Measurements from ENCODE around the gene RPS16. TPM values are rescaled to one million over a fixed set of nuclear protein-coding genes. Genes with fewer than 3 reads are reported as not detected.

Gene RPS16
- total RNA-seq, 1 donor from 2014 or later = 200 TPM

DNA sequence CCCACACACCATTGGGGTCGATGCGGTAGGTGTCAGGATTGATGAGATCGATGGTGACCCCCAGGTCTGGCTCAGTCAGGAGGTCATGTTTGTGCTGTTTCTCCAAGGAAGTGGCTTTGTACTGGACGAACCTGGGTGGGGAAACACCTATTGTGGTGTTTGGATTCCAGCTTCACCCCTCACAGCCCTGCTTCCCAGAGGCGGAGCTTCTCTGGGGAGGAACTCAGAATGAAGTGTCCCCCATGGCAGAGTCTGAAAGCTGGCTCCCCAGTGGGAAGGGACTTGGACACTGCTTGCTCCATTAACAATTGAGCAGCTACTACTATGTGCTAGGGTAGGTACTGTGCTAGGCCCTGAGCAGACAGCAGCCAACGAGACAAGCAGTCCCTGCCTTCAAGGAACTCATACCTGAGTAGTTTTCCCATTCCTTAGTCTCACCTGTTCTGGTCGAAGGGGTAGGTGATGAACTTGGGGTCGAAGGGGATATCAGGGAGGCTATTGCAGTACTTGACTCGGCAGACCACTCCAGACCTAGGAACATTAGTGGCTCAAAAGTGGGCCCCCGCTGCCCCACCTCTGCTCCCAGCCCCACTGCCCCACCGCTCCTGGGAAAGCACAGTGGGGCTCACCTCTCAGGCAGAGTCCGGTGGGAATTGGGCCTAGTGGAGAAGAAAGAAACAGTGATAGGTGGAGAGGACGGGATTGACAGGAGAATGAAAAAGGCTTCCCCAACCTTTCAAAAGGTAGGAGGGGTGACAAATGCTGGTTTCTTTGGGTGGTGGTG lies 45.9 kb downstream of the RPS16 start:
- DNase-seq (ENCODE audit: low read depth in 2 of 2) = no peak

DNA sequence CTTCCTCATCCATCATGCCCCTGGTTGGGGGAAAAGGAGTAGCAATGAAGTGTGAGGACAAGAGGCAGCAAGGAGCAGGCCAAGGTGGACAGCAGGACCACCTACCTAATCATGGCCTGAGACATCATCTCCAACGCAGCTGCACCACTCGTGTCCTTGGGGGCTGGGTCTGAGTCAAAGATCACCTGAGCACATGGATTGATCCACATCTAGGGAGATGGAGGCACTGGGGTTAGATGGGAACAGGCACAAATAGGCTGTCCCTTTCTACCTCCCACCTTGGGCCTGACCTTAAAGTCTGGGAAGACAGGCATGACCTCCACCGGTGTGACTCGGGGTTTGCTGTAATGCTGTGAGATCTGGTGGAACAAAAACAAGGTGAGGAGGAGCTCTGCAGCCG lies 47.1 kb downstream of the RPS16 start:
- no peak for DNase-seq (ENCODE audit: low read depth in 2 of 2)

DNA sequence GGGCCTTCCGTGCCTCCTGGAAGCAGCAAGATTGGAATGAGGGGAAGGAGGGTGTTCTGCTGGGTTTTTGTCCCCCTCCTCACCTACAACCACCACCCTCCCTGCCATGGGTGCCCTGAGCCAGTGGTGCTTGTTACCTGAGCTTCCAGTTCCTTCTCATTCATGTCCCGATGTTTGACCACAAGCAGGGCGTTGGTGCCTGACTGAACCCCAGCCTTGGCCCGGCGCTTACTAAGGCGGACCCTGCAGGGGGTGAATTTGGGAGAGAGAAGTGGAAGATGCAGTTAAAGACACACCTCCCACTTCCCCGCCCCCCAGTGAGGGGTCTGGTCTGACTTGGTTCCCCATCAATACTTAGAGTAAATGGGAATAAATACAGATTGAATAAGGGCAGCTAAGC lies 49.2 kb downstream of the RPS16 start:
- no peak for DNase-seq (ENCODE audit: low read depth in 2 of 2)

DNA sequence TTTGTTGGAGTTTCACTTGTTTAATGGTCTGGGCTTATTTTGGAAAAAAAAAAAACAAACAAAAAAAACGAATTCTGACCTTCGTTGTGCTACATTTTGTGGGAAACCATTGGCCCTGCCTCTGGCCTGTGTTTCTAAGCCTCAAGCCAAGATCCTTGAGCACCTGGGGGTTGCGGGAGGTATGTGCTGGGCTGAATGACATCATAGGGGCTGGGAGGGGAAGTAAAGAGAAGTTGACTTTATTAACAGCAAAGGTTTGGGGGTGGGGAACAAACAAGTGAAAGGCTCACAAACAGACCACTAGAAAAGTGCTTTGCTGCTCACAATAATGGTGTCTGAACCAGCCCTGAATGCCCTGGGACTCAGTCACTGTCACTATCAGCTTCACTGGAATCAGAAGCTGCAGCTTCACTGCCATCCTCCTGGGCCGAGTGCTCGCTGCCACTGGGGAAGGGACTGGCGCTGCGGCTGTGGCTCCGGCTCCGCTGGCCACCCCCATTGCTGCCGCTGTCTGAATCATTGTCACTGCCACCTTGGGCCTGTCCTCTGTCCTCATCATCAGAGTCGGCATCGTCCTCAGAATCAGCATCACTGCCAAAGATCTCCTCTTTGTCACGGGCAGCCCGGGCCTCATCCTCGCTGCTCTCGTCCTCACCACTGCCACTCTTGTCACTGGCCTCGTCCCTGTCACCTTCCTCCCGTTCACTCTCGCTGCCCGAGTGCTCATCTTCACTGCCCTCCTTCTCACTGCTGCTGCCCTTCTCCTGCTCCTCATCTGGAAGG lies 49.9 kb downstream of the RPS16 start:
- no peak for DNase-seq (ENCODE audit: low read depth in 2 of 2)

DNA sequence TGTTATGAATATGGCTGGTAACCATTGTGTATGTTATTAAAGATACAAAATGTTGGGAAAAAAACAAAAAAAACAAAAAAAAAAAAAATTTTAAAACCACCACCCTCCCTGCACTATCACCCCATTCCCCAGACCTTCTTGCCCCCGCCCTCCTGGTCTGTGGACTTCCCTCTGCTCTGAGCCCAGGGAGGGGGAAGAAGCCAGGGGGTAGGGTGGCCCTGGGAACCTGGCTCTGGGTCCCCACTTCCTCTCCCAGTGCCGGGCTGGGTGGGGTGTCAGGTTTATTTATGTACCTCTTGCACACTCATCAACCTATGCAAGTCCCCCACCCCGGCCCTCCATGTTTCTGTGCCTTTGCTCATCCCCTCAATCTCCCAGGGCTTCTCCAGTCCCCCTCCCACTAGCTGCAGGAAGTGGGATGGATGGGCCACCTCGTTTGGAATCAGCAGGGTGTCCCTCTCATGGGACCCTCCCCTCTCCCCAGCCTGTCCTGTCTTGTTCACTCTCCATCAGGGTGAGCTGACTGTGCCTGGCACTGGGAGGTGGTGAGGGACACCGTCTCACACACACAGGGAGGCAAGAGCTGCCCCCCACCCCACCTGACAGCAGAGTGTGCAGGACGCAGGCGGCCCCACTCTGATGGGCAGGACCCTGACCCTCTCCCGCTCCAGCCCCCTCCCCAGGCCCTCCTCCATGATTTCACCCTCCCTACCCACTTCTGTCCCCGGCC lies 50.7 kb downstream of the RPS16 start:
- DNase-seq (ENCODE audit: low read depth in 2 of 2) = no peak

Other genes with a start within 250 kb of the RPS16 start
- gene NCCRP1, start 239.0 kb downstream of the RPS16 start, total RNA-seq = not detected in 2 replicates
- not detected in 2 replicates for gene SYCN, start 231.7 kb downstream of the RPS16 start, total RNA-seq
- gene IFNL3, start 190.9 kb downstream of the RPS16 start, total RNA-seq = not detected in 2 replicates
- gene IFNL4, start 187.1 kb downstream of the RPS16 start, total RNA-seq = not detected in 2 replicates
- gene IFNL2, start 167.6 kb downstream of the RPS16 start, total RNA-seq = not detected in 2 replicates
- gene IFNL1, start 139.5 kb downstream of the RPS16 start, total RNA-seq = not detected in 2 replicates
- 0.44 and 0.60 TPM in 2 replicates for gene LRFN1, start 115.1 kb downstream of the RPS16 start, total RNA-seq
- 173 and 220 TPM in 2 replicates for gene GMFG, start 99.9 kb downstream of the RPS16 start, total RNA-seq
- 20.7 and 21.8 TPM in 2 replicates for gene SAMD4B, start 93.5 kb downstream of the RPS16 start, total RNA-seq
- gene PAF1, start 44.8 kb downstream of the RPS16 start, total RNA-seq = 20.5 and 23.6 TPM in 2 replicates
- gene MED29, start 44.6 kb downstream of the RPS16 start, total RNA-seq = 11.1 and 13.5 TPM in 2 replicates
- 0.44 and 4.0 TPM in 2 replicates for gene ZFP36, start 29.1 kb downstream of the RPS16 start, total RNA-seq
- gene PLEKHG2, start 23.3 kb downstream of the RPS16 start, total RNA-seq = 10.1 and 10.5 TPM in 2 replicates
- gene SUPT5H, start 9.6 kb upstream of the RPS16 start, total RNA-seq = 26.6 and 39.3 TPM in 2 replicates
- 40.9 and 41.4 TPM in 2 replicates for gene TIMM50, start 44.9 kb upstream of the RPS16 start, total RNA-seq
- gene DLL3, start 63.0 kb upstream of the RPS16 start, total RNA-seq = under 0.01 and 0.22 TPM in 2 replicates
- gene SELENOV, start 79.2 kb upstream of the RPS16 start, total RNA-seq = not detected in 2 replicates
- 2.0 and 2.4 TPM in 2 replicates for gene EID2B, start 96.9 kb upstream of the RPS16 start, total RNA-seq
- 12.9 and 14.3 TPM in 2 replicates for gene EID2, start 104.2 kb upstream of the RPS16 start, total RNA-seq
- gene LGALS13, start 166.6 kb upstream of the RPS16 start, total RNA-seq = not detected in 2 replicates
- gene LGALS16, start 220.0 kb upstream of the RPS16 start, total RNA-seq = not detected in 2 replicates